GM18909 (cell line): Measurements from ENCODE around the gene LSR.
"Not testable (repeated sequence)": the region's sequence is repeated elsewhere in the genome, so short reads cannot be mapped to it uniquely, and the experiment has no call there.

Experiments used
- ATAC-seq: cut with Tn5 transposase; IDR thresholded peaks from one replicate; pipeline ENCODE4 v1.9.1; 2021; ENCODE audit warnings: mild to moderate bottlenecking; ENCODE audit not compliant: unreplicated experiment, poor library complexity

LSR gene

DNA sequence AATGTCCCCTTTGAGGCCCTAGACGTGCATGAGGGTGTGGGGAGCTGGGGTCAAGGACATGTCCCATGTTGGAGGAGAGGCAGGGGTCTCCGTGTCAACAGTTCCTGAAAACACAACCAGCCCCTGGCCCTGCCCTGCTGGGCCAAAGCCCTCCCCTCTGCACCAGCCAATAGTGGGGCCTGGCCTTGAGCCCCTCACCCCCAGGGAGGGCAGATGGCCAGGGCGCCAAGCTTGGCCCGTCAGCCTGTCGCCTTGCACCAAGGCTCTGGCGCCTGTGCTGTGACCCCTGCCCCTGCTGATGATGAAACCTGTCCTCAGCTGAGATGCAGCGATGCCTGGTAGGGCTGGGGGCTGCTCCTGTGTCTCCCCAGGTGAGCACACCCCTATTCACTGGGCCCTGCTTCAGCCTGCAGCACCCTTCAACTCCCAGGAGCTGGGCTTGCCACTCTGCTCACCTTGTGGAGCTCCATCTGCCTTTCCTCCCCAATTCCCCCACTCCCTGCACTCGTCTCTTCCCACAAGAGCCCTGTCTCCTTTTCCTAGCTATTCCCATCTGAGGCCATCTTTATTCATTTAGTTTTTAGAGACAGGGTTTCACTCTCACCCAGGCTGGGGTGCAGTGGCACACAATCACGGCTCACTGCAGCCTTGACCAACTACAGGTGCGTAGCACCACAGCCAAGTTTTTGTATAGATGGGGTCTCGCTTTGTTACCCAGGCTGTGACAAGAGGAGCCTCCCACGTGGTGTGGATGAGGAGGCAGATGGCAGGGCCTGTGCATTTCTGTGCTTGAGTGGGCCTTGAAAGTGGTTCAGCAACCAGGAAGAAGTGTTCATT lies 31.4 kb downstream of the LSR start:
- no peak for ATAC-seq

DNA sequence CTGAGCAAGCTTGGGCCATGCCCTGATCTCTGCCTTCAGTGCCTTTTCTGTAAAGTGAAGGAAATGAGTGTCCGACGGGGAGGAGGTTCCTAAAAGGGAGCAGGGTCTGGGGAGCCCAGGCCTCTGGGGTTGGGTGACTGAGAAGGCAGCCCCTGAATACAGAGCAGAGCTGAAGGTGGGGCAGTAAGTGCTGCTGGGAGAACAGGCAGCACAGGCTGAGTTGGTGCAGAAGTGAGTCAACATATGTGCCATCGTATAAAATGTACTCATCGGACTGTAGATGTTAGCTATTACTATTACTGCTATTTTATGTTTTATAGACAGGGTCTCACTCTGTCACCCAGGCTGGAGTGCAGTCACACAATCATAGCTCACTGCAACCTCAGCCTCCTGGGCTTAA lies 32.5 kb downstream of the LSR start:
- no peak for ATAC-seq

DNA sequence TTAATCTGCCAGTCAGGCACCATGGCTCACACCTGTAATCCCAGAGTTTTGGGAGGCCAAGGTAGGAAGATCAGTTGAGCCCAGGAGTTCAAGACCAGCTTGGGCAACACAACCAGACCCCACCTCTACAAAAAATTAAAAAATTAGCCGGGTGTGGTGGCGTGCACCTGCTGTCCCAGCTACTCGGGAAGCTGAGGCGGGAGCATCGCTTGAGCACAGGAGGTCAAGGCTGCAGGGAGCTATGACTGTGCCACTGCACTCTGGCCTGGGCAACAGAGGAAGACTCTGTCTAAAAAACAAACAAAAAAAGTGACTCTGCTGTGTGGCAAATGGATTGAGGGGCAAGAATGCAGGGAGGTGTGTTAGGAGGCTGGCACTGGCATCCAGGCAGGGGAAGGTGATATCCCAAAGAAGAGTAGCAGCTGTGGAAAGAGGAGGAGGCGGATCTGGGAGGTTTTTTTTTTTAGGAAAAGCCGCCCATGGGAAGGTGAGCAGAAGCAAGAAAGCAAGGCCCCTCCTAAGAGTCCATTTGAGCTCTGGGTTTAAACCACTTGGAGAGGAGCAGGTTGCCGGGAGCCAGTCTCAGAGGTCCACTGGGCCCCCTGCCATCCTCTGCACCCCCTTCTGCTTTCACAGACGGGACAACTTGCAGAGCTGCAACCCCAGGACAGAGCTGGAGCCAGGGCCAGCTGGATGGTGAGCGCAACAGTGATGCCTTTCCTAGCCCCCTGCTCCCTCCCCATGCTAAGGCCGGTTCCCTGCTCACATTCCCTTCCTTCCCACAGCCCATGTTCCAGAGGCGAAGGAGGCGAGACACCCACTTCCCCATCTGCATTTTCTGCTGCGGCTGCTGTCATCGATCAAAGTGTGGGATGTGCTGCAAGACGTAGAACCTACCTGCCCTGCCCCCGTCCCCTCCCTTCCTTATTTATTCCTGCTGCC lies 35.6 kb downstream of the LSR start:
- no peak for ATAC-seq

DNA sequence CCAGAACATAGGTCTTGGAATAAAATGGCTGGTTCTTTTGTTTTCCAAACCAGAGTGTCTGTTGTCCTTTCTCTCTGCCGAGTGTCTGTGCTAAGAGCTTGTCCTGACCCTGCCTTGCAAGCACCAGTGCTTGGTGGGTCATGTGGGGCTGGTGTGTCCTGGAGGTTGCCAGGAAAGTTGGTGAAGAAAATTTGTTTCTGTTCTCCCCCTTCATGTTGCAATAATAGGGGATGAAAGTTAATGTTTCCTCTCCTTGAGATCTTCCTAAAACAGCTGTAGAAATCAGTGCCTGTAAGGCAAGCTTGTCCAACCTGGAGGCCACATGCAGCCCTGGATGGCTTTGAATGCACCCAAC lies 36.3 kb downstream of the LSR start:
- ATAC-seq = no peak

DNA sequence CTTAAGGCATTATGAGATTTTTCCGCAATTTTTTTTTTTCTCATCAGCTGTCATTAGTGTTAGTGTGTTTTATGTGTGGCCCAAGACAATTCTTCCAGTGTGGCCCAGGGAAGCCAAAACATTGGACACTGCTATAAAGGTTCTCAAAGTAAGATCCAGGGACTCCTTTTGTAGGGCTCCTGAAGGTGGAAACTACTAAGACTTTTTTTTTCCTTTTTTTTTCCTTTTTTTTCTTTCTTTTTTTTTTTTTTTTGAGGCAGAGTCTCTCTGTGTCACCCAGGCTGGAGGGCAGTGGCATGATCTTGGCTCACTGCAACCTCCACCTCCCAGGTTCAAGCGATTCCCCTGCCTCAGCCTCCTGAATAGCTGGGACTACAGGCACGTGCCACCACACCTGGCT lies 36.7 kb downstream of the LSR start:
- not testable (repeated sequence) for ATAC-seq

DNA sequence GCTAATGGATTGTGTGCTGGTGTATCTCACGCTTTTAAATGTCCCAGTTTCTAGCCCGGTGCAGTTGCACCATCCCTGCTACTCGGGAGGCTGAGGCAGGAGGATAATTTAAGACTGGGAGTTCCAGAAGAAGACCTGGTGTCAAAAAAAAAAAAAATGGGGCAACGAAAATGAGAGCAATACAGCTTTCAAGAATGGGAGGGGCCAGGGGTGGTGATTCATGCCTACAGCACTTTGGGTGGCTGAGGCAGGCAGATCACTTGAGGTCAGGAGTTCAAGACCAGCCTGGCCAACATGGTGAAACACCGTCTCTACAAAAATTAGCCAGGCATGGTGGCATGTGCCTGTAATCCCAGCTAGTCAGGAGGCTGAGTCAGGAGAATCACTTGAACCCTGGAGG lies 37.3 kb downstream of the LSR start:
- ATAC-seq = not testable (repeated sequence)

DNA sequence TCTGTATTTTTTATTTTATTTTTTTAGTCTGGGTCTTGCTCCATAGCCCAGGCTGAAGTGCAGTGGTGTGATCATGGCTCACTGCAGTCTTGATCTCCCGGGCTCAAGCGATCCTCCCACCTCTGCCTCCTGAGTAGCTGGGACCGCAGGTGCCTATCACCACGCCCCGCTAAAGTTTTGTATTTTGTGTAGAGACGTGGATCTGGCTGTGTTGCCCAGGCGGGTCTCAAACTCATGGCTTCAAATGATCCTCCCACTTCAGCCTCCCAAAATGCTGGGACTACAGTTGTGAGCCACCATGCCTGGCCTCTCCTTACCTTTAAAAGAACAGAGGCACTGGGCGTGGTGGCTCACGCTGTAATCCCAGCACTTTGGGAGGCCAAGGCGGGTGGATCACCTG lies 38.9 kb downstream of the LSR start:
- ATAC-seq = no peak

DNA sequence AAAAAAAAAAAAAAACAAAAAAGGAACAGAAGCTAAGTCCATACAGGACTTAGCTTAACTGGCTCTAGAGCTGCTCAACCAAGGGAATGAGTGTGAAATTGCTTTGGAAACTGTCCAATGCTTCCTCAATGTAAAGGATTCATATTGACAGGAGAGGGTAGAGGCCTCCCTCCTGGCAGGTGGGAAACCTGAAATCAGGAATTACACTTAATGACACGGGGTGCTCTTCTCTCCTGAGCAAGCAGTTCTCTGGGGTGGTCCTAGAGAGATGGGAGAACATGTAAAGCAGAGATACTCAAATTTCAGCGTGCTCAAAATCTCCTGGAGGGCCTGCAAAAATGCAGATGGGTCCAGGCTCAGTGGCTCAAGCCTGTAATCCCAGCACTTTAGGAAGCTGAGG lies 39.5 kb downstream of the LSR start:
- ATAC-seq = no peak

DNA sequence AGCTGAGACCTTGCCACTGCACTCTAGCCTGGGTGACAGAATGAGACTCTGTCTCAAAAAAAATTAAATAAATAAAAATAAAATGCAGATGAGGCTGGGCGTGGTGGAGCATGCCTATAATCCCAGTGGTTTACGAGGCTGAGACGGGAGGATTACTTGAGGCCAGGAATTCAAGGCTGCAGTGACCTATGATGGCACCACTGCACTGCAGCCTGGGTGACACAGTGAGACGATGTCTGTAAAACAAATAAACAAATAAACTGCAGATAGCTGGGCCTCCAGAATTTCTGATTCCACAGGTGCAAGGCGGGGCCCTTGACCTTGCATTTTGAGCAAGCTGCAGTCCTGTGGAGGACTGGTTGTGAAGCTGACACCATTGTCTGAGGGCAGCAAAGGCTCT lies 40.1 kb downstream of the LSR start:
- no peak for ATAC-seq

DNA sequence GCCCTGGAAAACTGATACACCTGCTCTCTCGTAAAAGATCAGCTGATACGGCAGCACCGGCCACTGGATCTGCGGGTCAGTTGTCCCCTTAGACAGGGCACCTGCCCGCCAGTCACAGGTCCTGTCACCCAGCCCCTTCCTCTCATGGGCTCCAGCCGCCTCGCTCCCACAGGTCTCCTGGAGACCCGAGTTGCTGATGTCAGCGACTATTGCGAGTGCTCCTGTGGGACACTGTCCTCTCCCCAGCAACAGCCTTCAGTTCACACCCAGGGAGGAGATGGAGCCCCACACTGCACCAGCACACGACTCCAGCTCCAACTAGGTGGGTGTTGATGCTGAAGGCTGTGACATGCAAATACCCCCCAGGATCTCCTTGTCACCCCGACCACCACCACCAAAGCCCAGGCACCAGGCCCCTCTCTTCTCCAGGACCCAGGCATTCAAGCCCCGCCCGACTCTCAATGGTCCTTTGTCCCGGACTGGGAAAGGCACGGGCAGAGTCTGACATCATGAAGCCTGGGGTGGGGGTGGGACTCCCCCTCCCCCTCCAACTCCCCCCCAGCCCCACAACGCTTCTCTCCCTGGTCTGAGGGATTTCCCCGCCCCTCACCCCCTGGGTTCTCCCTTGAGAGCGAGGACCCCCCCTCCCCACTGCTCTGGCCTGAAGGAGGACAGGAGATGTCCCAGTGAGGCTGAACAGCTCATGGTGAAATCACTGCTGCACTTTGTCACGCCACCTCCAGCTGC lies 41.8 kb downstream of the LSR start:
- no peak for ATAC-seq

DNA sequence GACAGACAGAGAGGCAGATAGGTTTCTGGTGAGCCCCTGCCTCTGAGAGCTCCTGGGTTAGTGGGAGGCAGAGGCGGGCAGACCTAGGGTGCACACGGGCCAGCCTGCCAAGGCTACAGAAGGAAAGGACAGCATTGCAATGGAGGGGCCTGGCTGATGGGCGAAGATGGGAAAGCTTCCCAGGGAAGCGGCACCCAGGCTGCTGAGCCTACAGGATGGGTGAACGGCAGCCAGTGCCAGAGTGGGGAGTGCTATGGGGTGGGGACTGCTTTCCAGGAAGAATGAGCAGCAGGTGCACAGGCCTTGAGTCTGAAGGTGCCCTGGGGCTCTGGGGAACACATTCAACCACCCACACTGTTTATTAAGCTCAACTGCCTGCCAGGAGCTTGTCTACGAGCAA lies 42.5 kb downstream of the LSR start:
- ATAC-seq = no peak

DNA sequence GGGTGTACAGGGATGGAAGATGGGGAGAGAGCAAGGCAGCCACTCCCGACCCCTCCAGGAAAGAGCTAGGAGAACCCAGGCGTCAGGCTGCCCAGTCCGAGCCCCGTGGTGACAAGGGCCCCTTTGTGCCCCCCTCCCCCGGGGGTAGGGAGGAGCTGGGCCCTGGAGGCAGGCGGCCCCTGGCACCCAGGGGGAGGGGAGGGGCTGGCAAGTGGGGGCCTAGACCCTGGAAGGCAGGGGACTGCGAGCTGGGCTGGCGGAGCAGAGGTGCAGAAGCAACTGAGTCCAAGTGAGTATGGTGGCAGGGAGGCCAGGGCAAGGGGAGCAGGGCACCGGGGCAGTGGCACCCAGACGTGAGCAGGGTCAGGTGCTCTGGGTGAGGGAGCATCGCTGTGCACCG lies 43.1 kb downstream of the LSR start, which contains the start of gene MAG:
MAG (plus strand) TSS at position 246 of the 400 bp plus-strand sequence. CDS start 3,248 bp downstream, outside the sequence.
- no peak for ATAC-seq

DNA sequence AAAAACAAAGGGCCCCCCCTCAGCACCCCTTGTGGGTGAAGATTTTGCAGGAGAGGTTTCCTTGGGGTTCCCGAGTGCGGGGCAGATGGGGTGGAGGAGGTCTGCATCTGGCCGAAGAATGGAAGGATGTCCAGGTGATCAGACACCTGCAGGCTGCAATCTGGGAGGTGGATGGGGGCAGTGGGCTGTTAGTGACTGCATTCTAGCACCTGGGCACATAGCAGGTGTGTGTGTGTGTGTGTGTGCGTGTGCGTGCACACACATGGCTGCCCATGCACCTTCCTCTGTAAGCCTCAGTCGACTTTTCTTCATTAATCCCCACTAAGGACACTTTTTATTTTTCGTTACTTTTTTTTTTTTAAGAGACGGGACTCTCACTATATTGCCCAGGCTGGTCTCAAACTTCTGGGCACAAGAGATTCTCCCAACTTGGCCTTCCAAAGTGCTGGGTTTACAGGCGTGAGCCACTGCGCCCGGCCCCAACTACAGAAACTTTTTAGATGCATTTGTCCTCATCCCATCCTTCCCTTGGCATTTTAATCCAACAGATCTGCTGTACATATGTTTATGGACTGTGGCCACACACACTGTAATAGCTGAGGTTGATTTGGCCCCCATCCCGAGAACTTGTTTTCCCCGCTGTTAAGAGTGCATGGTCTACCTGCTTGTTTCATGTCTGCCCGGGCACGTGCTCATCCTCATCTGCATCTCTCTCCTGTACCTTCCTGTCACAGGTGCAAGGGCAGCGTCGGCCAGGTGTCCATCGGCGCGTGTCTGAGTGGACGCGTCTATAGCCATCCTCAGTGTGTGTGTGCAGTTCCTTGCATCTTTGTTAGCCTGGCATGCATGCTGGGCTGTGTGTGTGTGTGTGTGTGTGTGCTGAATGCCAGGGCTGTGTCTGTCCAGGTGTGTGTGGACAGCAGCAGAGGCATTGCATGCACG lies 43.9 kb downstream of the LSR start:
- ATAC-seq = no peak

DNA sequence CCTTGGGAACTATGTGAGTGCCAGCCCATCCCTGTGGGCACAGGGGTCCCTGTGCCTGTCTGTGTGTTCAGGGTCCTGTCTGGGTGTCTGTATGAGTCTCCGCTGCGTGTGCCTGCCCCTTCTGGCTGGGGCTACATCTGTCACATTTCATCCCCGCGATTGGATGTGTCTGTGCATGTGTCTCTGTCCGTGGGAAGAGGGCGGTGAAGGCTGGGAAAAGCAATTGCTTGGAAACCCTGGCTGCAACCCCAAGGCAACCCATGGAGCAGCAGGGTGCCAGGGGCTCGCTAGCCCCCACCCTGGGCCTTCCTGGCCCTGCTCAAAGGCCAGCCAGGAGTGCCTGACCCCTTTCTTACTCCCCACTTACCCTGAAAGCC lies 44.5 kb downstream of the LSR start:
- ATAC-seq = no peak

DNA sequence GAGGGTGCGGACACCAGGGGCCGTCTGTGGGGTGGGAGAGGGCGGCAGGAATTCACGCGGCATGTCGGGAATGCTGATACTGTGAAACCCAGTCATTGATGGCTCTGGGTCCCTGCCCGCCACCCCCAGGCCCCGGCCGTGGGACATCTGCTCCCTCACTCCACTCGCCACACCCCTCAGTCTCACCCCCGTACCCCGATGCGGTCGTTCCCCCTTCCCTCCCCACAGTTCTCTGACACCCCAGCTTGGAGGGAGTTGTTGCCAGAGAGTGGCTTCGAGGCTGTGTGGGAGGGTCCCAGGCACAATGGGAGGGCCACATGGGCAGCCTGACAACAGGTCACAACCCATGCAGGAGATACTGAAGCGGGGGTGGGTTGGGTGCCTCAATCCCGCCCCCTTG lies 45.0 kb downstream of the LSR start:
- no peak for ATAC-seq

DNA sequence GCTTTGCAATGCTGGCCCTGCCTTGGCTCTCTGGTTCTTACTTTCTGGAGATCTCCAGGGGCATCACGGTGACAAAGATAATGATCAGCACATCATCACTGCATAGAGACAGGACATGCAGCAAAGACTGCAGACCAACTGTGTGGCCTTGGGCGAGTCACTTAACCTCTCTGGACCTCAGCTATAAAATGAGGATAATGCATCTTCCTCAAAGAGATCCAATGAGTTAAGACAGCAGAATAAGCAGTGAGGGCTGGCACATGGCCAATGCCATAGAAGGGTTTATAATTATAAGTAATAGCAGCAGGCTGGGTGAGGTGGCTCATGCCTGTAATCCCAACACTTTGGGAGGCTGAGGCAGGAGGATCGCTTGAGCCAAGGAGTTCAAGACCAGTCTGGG lies 45.5 kb downstream of the LSR start:
- ATAC-seq = no peak

DNA sequence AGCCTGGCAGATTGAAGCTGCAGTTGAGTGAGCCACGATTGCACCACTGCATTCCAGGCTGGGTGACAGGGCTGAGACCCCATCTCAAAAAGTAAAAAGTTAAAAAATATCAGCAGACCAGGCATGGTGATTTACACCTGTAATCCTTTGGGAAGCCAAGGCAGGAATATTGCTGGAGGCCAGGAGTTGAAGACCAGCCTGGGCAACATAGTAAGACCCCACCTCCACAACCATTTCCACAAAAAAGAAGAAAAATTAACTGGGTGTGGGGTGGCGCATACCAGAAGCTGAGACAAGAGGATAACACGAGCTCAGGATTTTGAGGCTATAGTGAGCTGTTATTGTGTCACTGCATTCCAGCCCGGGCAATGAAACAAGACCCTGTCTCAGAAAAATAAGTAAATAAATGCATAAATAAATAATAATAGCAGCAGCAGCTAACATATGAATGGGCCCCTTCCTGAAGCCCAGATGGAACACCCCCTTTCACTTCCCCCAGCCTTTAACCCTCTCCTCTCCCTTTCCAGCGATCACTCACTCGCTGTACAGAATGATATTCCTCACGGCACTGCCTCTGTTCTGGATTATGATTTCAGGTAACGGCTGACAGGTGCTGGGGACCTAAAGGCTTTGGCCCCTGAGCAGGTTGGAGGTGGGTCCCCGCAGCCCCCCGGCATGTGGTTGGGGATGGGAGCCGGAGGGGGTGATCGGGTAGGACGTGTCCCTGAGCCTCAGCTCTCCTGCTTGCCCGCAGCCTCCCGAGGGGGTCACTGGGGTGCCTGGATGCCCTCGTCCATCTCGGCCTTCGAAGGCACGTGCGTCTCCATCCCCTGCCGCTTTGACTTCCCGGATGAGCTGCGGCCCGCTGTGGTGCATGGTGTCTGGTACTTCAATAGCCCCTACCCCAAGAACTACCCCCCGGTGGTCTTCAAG lies 46.3 kb downstream of the LSR start:
- ATAC-seq = no peak

DNA sequence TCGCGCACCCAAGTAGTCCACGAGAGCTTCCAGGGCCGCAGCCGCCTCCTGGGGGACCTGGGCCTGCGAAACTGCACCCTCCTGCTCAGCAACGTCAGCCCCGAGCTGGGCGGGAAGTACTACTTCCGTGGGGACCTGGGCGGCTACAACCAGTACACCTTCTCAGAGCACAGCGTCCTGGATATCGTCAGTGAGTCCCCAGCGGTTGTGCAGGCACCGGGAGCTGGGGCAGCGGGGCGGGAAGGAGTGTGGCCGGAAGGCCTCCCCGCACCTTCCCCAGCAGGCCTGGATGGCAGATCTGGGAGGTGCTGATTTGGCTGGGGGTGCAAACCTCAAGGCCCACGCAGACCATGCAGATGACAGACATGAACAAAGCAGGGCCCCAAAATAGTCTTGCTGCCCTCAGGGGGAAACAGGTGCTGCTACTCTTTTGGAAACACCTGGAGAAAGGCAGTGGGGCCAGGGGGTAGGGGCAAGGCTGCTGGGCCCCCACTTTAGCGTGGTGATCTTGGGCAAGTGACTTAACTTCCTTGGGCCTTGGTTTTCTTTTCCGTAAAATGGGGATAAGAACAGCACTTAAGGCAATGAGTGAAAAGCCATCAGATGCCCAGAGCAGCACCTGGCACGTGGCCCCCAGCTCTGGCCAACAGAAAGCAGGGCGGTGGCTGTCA lies 47.1 kb downstream of the LSR start:
- ATAC-seq = no peak
